ENCODE measurements around the gene CCDC33. TPM values are rescaled to one million over a fixed set of nuclear protein-coding genes. Genes with fewer than 3 reads are reported as not detected.

The CCDC33 gene
- total and polyA plus RNA-seq, 10 of the 15 experiments (the other 5 are each of a cell fraction or from before 2014, with no cell fraction given), result 0.57 to 5.8 (median 4.3) TPM

- TF ChIP-seq PAX8 (IDR thresholded peaks at IDR 0.05) (no peak), POLR2AphosphoS5 (IDR thresholded peaks at IDR 0.05; ENCODE audit: low read length) (no peak)
These were observed 69.6 kb downstream of the CCDC33 start (continued) for GRCh38 chr15:74305687-74306086.

- BruUV-seq (replicated peaks), result no TSS peak
- no peaks in the 10 kb centered on the region for H4K20me1 ChIP-seq (ENCODE audit: control insufficient read depth, insufficient read depth)
- DNase-seq (ENCODE audit: low read depth, low spot score) (no peak), ATAC-seq (no peak), FAIRE-seq (no peak)
- H3K27ac ChIP-seq (ENCODE audit: control insufficient read depth, insufficient read depth), result no peak overlapping the region
- H3K79me2 ChIP-seq (ENCODE audit: control insufficient read depth, insufficient read depth, low read length), result no peaks in the 10 kb centered on the region
- no peaks in the 10 kb centered on the region for H3K4me1 ChIP-seq (ENCODE audit: control insufficient read depth, insufficient read depth, low read length)
- in situ Hi-C loops (cut with MboI), result loop anchor here (5.0 to 10.0 kb wide), 2 partner anchors 184 to 342 kb away; no protein-coding TSS in a partner anchor
- no peak overlapping the region for H3K4me2 ChIP-seq (ENCODE audit: control insufficient read depth, insufficient read depth)
- no peak overlapping the region for H3K9ac ChIP-seq (ENCODE audit: control insufficient read depth, insufficient read depth, low read length)
- H3K4me3 ChIP-seq, result no peak overlapping the region
- SMC1A ChIA-PET (ENCODE audit: uncharacterized antibody, unreplicated experiment), result interaction anchor here (0.9 to 1.7 kb wide), 8 partner anchors 8 to 334 kb away, joined by 3 to 6 read pairs (median 4); no protein-coding TSS in a partner anchor
- no peak for TF ChIP-seq PAX5 (IDR thresholded peaks at IDR 0.05; ENCODE audit: borderline replicate concordance, low read depth, low read length)
- no peak for TF ChIP-seq ZNF592 (IDR thresholded peaks at IDR 0.05)
- no peak for TF ChIP-seq STAT3 (IDR thresholded peaks at IDR 0.05; ENCODE audit: low read depth, low read length)
- WGBS (ENCODE audit: insufficient coverage, insufficient replicate concordance, low lambda C conversion rate, missing lambda C conversion rate), result 43% methylated on average over 10 of the region's 10 CpGs
- intact Hi-C loops (cut with micrococcal nuclease; ENCODE audit: unreplicated experiment), result loop anchor here (1.0 to 5.0 kb wide), 2 partner anchors 179 to 254 kb away; no protein-coding TSS in a partner anchor
- CTCF ChIA-PET, result interaction anchor here (1.1 to 6.6 kb wide), 8 partner anchors 9 to 334 kb away, joined by 3 to 147 read pairs (median 5); no protein-coding TSS in a partner anchor
- peaks cover 2% of the 10 kb centered on the region in 2 experiments; a peak in 3 of 4 replicates for H3K27me3 ChIP-seq (replicated peaks in 1 of 2; ENCODE audit: control insufficient read depth in 2 of 2, insufficient read depth in 2 of 2, low read length in 1 of 2)
- no peaks in the 10 kb centered on the region for H3K36me3 ChIP-seq (ENCODE audit: control insufficient read depth in 2 of 2, insufficient read depth in 2 of 2, low read length in 1 of 2)
- H3K9me3 ChIP-seq (replicated peaks; ENCODE audit: control insufficient read depth, insufficient read depth, low read length), result no peaks in the 10 kb centered on the region
- no peak overlapping the region for H2AFZ ChIP-seq (ENCODE audit: control insufficient read depth, low read depth, low read length)
- RAD21 ChIA-PET (ENCODE audit: unreplicated experiment), result interaction anchor here (1.2 to 2.4 kb wide), 3 partner anchors 14 to 334 kb away, joined by 6 to 7 read pairs (median 6); no protein-coding TSS in a partner anchor
- POLR2A ChIA-PET, result no interaction called here
These were observed 70.7 kb downstream of the CCDC33 start for GRCh38 chr15:74306781-74307217.

All from GM12878 (cell line).